ENCODE measurements around the gene CCDC69. TPM values are rescaled to one million over a fixed set of nuclear protein-coding genes. Genes with fewer than 3 reads are reported as not detected.

The CCDC69 gene
- polyA plus RNA-seq, 3 donors, result 38.3 to 168 (median 145) TPM

- 76 to 88% (median 83%) methylated on average over 2 of the region's 2 CpGs for WGBS, 3 donors
- no peak overlapping the region for H3K27ac ChIP-seq (ENCODE audit: low read depth, low read length)
Measured at GRCh38 chr5:151228986-151229385, 5.1 kb upstream of the CCDC69 start.

- no peak overlapping the region for H3K27ac ChIP-seq (ENCODE audit: low read depth, low read length)
- WGBS, 3 donors, result 52 to 89% (median 81%) methylated on average over 6 of the region's 6 CpGs
Measured at GRCh38 chr5:151227918-151228447, 4.1 kb upstream of the CCDC69 start.

DNA sequence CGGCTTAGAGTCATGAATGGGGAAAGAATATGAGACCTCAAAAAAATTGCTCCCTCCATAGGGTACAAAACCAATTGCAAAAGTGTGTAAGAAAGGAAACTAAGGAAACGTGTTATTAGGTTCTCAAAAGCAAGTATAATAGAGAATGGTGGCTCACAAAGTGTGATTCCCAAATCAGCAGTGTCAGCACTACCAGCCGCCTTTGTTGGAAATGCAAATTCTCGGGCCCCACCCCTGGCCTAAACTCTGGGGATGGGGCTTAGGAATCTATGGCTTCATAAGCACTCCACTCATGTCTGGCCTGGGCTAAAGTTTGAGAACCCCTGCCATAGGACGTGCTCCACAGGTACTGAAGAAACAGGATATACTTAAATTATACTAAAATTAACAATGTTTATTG lies 1.6 kb upstream of the CCDC69 start:
- 78 to 81% (median 79%) methylated on average over 5 of the region's 5 CpGs for WGBS, 3 donors
- no peak overlapping the region for H3K27ac ChIP-seq (ENCODE audit: low read depth, low read length)

GRCh38 chr5:151225071-151225470 lies 1.2 kb upstream of the CCDC69 start:
- H3K27ac ChIP-seq (ENCODE audit: low read depth, low read length), result no peak overlapping the region
- 95 to 98% (median 97%) methylated on average over 4 of the region's 4 CpGs for WGBS, 3 donors

GRCh38 chr5:151224372-151224771 lies 480 bp upstream of the CCDC69 start:
- WGBS, 3 donors, result 76 to 82% (median 80%) methylated on average over 6 of the region's 6 CpGs
- H3K27ac ChIP-seq (ENCODE audit: low read depth, low read length), result no peak overlapping the region

DNA sequence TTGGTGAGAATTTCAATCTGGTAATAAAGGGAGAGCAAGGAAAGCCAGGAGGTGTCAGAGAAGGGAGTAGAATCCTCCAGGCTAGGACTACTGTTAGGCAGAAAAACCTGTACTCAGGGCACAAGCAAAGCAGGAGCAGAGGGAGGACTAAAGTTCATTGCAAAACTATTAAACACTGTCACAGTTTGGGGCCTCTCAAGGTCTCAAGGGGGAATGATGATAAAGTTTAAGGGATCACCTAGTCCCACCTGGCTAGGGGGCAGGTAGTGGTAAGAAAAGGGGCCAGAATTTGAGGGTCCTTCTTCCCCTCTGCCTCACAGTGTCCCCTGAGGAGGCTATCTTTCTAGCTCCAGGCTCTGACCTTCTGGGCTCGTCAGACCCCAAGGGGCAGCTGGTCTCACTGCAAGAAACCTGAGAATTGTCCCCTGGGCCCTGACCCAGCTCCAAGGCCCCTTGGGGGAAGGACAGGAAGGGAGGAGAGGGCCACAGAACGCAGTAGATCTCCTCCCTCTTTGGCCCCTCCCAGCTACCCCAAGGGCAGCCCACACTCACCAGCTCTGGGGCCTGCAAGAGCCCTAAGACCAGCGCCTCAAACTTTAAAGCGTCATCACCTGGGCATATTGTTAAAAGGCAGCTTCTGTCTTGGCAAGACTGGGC lies 974 bp downstream of the CCDC69 start:
- 12 to 26% (median 18%) methylated on average over 4 of the region's 4 CpGs for WGBS, 3 donors
- H3K27ac ChIP-seq (ENCODE audit: low read depth, low read length), result peak overlapping the region; percentile 20

- H3K27ac ChIP-seq (ENCODE audit: low read depth, low read length), result no peak overlapping the region
- 61 to 84% (median 83%) methylated on average over 6 of the region's 6 CpGs for WGBS, 3 donors
Measured at GRCh38 chr5:151222054-151222789, 1.7 kb downstream of the CCDC69 start.

- WGBS, 3 donors, result 69 to 75% (median 75%) methylated on average over 3 of the region's 3 CpGs
- H3K27ac ChIP-seq (ENCODE audit: low read depth, low read length), result no peak overlapping the region
Measured at GRCh38 chr5:151221574-151221973, 2.3 kb downstream of the CCDC69 start.

- no peak overlapping the region for H3K27ac ChIP-seq (ENCODE audit: low read depth, low read length)
- WGBS, 3 donors, result 70 to 76% (median 72%) methylated on average over 7 of the region's 7 CpGs
Measured at GRCh38 chr5:151219789-151220188, 4.1 kb downstream of the CCDC69 start.

DNA sequence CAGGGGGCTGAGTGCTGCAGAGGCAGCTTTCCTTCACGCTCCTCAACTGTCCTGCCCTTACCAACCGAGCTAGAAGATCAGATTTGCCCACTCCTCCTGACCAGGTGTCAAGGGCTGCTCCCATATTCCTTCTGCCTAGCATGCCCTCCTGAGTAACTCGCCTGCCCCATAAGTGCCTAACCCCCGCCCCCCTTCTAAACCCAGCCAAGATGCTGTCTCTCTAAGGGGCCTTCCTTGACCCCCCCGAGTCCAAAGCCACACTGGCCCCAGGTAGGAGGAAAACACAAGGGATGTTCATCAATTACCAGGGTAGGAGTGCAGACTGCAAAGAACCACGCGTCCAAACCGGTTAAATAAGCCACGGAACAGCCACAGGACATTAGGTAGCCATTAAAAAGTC lies 4.8 kb downstream of the CCDC69 start:
- H3K27ac ChIP-seq (ENCODE audit: low read depth, low read length), result no peak overlapping the region
- WGBS, 3 donors, result 93 to 95% (median 94%) methylated on average over 9 of the region's 9 CpGs

DNA sequence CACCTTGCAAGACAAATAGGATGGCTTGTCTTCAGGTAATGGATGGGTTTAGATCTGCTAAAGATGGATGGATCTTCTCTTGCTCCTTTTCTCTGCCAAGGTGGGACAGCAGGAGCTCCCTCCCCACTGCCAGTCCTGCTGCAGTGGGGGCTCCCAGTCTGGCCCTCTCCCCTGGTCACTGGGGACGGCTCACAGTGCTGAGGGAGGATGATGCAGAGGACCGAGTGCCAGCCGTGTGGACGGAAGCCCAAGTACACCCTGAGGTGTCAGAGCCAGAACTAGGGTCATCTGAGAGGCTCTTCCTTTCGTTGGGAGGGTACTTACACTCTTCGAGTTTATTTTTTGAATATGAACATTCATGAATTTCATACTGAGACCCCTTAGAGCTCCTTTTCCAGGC lies 5.7 kb downstream of the CCDC69 start:
- H3K27ac ChIP-seq (ENCODE audit: low read depth, low read length), result no peak overlapping the region
- WGBS, 3 donors, result 69 to 75% (median 69%) methylated on average over 6 of the region's 6 CpGs

DNA sequence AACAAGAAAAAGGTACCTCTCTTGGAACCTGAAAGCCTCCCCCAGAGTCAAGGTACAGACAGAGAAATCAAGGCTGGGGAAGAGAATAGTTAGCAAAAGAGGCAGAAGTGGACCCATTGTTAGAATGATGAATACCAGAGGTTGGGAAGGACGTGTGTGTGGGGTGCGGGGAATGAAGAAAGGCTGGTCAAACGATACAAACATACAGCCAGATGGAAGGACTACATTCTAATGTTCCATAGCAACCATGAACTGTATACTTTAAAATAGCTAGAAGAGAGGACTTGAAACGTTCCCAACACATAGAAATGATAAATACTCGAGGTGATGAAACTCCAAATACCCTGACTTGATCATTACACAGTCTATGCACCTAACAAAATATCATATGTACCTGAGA lies 7.1 kb downstream of the CCDC69 start:
- no peak overlapping the region for H3K27ac ChIP-seq (ENCODE audit: low read depth, low read length)
- 81 to 90% (median 82%) methylated on average over 5 of the region's 5 CpGs for WGBS, 3 donors

DNA sequence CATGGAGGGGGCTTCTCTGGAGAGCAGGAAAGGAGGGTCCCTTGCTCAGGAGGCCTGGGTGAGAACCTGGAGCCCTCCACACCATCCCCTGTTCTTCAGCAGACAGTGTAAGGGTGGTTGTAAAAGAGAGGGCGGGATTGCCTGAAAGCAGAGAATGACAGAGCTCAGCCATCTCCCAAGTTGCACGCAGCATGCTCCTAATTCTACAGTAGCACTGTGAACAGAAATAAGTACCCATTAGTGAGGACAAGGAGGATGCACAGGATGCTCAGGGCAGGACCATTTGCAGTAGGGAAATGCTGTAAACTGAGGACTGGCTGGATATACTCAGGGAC lies 8.4 kb downstream of the CCDC69 start:
- no peak overlapping the region for H3K27ac ChIP-seq (ENCODE audit: low read depth, low read length)
- WGBS, 3 donors, result 80 to 90% (median 85%) methylated on average over 2 of the region's 2 CpGs

- H3K27ac ChIP-seq (ENCODE audit: low read depth, low read length), result peak overlapping the region; percentile 93
- 57 to 82% (median 63%) methylated on average over 10 of the region's 10 CpGs for WGBS, 3 donors
Measured at GRCh38 chr5:151214614-151215545, 9.0 kb downstream of the CCDC69 start.

- peak overlapping the region; percentile 93 for H3K27ac ChIP-seq (ENCODE audit: low read depth, low read length)
- 12 to 33% (median 14%) methylated on average over 9 of the region's 9 CpGs for WGBS, 3 donors
Measured at GRCh38 chr5:151213803-151214613, 9.9 kb downstream of the CCDC69 start.

DNA sequence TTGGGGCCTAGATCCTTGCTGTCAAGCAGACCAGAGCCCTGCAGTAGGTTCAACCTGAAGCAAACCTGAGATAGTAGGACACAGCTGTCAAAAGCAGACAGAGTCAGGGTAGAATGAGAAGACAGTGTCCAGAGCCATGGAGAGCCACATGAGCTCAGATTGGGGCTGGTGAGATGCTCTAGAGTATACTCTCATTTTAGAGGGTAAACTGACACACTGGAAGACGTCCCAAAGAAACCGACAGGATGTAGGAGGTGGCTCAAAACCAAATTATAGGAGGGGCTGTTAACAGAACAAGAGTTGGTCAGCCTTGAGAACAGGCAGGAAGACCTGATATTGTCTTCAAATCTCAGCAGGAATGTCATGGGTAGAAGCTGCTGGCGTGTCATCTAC lies 11.5 kb downstream of the CCDC69 start:
- no peak overlapping the region for H3K27ac ChIP-seq (ENCODE audit: low read depth, low read length)
- WGBS, 3 donors, result 45 to 64% (median 60%) methylated on average over 3 of the region's 3 CpGs

- H3K27ac ChIP-seq (ENCODE audit: low read depth, low read length), result peak overlapping the region; percentile 70
- WGBS, 3 donors, result 6 to 48% (median 8%) methylated on average over 5 of the region's 5 CpGs
Measured at GRCh38 chr5:151208481-151208914, 15.4 kb downstream of the CCDC69 start.

- no peak overlapping the region for H3K27ac ChIP-seq (ENCODE audit: low read depth, low read length)
- 88 to 92% (median 90%) methylated on average over 10 of the region's 10 CpGs for WGBS, 3 donors
Measured at GRCh38 chr5:151205411-151205810, 18.5 kb downstream of the CCDC69 start.

All from adipose tissue (tissue), 3 donors.